Middle frontal gyrus (tissue), 1 donor: ENCODE results near the gene XPC.

ENCODE experiments used
- DNase-seq: peaks from one replicate; pipeline ENCODE4 v3.0.0-alpha.2; 2015; ENCODE audit warnings: low spot score; ENCODE audit errors: extremely low spot score

The XPC gene

GRCh38 chr3:14148041-14148985 is 30.1 kb downstream of the XPC start:
- no peak for DNase-seq

- DNase-seq = no peak
Measured at GRCh38 chr3:14147617-14148016, 30.8 kb downstream of the XPC start.

GRCh38 chr3:14147066-14147435 is 31.4 kb downstream of the XPC start:
- DNase-seq = no peak

DNA sequence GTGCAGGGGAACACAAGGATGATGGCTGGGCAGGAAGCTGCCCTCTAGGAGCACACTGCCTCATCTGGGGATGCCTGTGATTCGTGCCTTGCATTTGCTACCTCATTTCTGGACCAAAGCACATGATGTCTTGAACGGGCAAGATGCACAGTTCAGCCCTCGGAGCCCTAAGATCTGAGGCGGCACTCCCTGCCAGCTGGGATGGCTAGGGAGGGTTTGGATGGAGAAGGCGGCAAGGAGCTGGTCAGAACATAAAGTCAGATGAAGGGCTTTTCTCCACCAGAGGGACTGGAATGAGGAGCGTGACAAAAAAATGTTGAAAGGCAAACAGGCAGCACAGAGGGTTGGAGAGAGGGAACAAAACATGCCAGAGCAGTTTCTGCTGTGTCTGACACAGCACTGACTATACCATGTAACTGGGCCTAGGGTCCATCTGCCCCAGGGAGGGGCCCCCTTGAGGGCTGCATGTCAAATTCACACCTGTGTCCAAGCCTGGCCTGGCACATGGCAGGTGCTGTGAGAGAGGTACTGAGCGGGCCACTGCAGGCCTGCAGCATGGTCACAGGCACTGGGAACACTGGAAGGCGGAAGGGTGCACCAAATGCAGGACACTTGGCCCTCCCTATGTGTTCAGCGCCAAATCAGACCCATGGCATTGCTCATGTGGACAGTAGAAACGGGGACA is 31.9 kb downstream of the XPC start:
- DNase-seq = no peak

DNA sequence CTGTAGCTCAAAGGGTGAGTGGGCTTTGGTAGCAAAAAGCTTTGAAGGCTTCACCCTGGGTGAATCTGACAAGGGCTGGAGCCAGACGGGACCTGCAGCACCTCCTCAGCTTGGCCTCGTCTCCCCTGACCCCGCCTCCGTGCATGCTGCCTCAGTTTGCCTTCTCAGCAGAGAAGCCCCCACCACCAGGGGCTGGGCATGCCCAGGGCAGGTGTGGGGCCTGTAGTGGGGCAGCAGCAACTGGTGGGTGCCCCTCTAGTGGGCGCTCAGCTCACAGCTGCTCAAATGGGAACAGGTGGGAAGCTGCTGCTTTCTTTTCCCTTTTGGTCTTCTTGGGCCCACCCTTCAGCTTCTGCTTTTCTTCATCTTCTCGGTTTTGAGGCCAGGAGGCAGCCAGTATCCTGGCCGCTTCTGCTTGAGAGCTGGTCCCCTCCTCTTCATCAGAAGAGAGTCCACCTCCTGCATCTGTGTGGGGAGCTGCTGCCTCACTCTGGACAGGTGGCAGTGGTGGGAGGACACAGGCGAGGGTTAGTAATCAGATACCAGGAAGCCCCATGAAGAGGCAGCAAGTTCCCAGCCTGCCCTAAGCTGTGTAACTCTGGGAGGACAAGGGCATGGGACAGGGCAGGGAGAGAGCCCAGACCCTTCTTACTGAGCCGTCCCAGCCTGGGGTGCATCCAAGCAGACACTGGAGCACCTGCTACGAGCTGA is 32.6 kb downstream of the XPC start:
- no peak for DNase-seq

DNA sequence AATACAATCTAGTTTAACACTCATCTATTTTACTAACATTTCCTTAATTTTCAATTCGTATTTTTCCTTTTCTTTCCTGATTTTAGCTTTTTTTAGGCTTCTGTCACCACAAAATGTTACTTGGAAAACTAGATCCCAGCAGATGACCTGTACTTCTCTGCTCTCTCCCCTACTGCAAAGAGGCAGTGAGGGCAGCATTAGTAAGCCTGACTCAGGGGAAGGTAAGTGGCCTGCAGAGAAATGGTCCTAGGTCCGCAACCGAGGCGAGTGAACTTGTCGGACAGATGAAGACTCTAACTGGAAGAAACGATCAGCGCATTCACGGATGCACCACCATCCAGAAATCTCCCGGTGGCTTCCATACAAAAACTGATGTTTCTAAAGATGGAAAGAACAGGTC is 33.2 kb downstream of the XPC start:
- DNase-seq = no peak

DNA sequence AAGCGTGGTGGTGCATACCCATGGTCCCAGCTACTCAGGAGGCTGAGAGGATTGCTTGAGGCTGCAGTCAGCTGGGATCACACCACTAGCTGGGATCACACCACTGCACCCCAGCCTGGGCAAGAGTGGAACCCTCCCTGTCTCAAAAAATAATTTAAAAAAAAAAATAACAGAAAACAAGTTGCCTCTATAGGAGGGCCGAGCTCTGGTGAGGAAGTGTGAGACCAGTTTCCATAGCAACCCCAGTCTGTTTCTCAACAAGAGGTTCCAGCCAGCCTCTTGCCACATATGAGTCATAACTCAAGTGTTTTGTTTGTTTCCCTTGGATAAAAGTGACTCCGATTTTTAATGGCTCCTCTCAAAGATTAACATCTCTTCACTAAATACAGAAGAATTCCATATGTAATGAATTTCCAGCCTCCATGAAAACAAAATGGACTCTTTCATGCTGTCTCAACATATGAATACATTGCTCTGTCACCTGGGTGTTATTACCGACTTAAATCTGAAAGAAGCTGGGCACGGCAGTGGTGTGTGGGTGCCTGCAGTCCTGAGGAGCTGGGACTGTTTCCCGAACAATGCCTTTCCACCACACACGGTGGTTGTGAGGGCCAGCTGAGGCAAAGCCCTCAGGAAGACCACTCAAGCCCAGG is 33.9 kb downstream of the XPC start:
- DNase-seq = peak; percentile 69

DNA sequence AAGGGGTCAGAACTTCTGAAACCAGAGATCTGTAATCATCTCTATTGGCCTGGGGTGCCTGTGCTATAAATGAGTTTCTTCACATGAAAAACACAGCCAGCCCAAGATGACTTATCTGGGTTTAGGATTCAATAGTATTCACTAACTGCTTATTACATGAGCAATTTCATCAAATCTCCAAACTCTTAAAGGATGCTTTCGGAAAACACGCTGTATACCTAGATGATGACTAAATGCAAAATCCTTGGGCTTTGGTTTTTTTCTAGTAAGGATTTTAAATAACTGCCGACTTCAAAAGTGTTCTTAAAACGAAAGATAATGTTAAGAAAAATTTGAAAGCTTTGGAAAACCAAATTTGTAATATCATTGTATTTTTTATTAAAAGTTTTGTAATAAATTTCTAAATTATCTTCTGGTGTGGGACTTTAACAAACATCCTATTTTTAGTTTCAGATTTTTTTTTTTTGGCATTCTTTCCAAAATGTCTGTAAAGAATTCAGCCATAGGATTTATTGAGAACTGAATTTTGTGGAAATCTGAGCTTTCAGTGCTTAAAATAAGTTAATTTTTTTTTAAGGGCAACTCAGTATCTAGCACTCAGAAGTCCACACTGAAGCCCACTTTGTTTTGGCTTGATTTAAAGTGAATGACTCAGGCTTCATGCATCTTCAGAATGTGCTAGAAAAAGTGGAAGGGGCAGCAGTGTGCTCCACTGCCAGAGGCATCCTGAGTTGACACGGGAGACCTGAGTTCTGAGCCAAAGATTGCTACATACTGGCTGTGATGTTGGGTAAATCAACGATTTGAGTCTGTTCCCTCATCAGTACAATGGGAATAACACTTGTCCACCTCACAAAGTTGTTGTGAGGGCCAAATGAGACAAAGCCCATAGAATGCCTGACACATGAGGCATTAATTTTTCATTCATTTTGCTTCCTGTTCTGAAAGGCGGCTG is 34.9 kb downstream of the XPC start:
- DNase-seq = no peak

- no peak for DNase-seq
Measured at GRCh38 chr3:14142567-14143270, 35.7 kb downstream of the XPC start.

GRCh38 chr3:14141602-14142341 is 36.6 kb downstream of the XPC start:
- DNase-seq = no peak

GRCh38 chr3:14141144-14141543 is 37.3 kb downstream of the XPC start:
- no peak for DNase-seq

GRCh38 chr3:14140668-14141067 is 37.7 kb downstream of the XPC start:
- no peak for DNase-seq

DNA sequence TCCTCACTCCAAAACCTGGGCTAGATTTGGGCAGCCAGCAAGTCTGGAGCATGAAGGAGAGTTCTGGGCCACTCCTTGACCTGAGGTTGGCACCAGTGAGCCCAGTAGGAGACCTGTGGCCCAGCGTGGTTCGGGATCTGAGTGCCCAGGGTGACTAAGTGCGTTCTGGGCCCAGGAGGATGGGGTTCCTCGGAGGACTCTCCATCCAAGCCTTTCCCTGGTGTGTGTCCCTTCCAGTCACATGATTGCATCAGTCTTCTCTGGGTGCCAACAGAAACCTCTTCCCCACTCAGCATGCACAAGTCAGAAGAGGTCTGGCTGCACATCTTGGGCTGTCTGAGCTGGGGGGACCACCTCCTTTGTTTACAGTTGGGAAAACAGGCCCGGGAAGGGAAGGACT is 38.6 kb downstream of the XPC start:
- DNase-seq = no peak

DNA sequence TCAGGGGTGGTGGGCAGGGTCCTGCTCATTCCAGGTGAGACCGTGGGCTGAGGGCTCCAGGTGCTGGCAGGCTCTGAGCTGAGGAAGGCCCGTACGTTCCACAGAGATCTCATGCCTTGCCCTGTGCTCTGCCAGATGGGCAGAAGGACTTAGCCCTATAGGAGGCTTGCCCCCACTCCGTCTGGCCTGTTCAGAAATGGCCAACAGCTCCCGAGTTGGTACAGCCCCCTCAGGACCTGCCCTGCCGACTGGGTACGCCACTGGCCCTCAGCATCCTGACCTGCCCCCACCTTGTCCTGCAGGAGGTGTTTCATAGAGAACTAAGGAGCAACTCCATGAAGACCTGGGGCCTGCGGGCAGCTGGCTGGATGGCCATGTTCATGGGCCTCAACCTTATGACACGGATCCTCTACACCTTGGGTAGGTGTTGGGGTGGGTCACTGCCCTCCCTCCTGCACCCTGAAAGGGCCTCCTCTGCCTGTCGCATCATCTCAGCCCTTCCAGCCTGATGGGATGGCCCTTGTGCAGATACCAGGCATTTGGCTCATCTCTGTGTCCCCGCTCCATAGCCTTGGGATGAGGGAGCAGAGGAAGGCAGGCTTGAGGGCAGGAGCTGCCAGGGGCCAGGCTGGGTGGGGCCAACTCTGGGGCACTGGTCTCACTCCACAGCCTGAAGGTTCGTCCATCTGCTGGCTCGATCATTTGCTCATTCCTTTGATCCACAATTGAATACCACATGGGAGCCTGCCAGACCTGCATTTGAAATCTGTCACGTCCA is 39.3 kb downstream of the XPC start:
- no peak for DNase-seq

DNA sequence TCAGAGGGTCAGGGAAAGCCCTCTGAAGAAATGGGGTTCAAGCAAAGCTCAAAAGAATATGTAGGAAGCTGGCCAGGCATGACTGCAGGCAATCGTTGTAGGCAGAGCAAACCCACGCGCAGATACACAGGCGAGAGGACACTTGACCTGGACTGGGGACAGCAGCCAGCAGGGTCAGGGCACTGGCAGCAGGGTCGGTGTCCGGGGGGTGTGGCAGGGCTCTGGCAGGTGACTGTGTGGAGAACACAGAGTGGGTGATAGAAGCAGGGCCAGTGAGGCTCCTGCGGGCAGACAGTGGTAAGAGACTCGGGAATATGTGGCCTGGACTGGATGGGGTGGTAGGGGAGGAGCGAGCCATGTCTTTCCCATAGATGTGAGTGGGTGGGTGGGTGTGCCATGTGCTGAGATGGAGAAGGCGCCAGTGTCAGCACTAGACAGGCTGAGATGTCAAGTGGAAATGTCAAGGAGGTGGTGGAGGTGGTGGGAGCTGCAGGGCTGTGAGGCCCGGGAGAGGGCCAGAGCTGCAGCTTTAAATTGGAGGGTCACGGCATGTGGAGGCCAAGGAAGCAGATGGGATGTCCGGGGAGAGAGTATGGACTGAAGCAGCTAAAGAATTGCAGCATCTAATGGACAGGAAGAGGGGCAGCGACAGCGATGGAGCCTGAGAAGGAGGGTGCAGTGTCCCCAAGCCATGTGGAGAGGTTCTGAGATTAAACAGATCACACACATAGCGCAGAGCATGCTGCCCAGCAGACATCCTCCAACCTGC is 40.1 kb downstream of the XPC start:
- no peak for DNase-seq

DNA sequence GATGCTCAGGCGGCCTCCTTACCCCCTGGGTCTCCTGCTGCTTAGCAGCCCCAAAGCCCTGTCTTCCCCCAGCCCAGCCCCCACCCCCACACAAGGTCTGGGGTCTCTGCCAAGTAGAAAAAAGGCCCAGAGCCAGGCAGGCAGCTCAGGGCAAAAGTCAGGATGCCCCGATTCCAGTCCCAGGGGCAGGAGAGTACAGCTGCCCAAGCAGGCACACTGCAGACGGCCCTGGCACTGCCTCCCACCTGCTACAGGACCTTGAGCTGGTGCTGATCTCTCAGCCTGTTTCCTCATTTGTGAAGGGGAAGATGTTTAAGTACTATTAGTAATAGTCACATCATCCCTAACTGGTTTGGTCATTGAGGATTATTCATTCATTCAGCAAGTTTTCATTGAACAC is 41.0 kb downstream of the XPC start:
- no peak for DNase-seq

- DNase-seq = no peak
Measured at GRCh38 chr3:14137004-14137403, 41.4 kb downstream of the XPC start.

DNA sequence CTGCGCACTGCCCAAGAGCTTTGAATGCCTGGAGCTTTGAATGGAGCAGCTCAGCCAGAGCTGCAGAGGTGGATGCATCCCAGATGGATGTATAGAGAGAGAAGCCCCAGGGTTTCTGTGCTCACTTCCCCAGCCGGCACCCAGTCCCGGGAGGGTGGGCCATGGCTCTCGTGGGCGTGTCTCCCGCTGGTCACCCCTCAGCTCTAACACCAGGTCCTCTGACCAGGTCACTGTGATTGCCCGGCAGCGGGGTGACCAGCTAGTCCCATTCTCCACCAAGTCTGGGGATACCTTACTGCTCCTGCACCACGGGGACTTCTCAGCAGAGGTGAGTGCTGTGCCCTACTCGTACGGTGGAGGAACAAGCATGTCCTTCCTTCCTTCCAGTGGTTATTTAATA is 42.8 kb downstream of the XPC start:
- no peak for DNase-seq
